HG03103 (cell line): ENCODE results near the gene GRB2.
A peak's percentile ranks its signal among the peaks of the same experiment; 100 is the strongest.
"Not testable (repeated sequence)": the region's sequence is repeated elsewhere in the genome, so short reads cannot be mapped to it uniquely, and the experiment has no call there.

Source experiments
- ATAC-seq: cut with Tn5 transposase; IDR thresholded peaks from one replicate; pipeline ENCODE4 v1.9.1; 2021; ENCODE audit warnings: low read depth; ENCODE audit not compliant: unreplicated experiment

Gene GRB2

DNA sequence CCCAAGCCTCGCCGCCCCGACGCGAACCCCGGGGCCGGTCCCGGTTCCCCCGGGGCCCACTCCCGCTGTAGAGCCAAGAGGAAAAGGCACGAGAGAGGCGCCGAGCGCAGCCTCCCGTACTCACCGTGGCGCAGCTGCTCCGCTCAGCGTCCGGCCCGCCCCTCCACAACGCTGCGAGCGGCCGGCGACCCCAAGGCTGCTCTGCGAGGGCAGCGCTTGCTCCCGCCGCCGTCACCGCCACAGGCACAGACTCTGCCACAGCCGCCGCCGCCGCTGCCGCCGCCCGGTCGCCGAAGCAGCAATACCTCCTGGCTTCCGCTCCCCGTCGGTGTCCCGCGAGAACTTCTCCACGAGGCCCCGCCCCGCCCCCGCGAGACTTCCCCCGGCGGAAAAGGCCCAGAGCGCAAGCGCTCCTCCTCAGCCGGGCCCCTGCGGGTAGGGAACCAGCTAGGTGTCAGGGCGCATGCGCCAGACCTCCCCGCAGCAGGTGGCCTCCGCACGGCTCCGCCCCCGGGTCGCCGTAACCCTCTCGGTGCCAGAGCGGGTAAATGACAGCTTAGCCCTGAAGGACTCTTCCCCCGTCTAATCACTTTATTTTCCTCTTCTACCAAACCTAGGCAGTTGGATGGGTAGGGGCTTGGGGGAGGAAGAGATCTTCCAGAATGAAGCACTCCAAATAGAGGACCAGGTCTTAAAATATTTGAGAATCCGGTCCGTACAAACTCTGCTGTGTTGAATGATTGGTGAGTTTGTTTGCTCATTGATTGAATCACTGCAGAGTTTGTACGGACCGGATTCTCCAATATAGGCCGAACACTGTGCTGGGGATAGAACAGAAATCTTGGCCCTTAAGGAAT lies at the start of gene GRB2:
TSS of gene GRB2 (minus strand) at position 314 of the 857 bp plus-strand sequence. CDS start 12,050 bp downstream, outside the sequence.
- ATAC-seq = peak; percentile 64

DNA sequence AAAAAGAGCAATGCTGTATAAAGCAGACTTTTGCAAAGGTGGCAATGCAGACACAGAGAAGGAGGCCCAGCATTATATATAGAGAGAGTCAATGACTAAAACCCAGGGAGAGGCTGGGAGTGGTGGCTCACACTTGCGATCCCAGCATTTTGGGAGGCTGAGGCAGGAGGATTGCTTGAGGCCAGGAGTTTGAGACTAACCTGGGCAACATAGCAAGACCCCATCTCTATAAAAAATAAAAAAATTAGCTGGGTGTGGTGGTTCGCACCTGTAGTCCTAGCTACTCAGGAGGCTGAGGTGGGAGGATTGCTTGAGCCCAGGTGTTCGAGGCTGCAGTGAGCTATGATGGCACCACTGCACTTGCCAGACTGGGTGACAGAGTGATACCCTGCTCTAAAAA lies 49.2 kb upstream of the GRB2 start:
- ATAC-seq = not testable (repeated sequence)

DNA sequence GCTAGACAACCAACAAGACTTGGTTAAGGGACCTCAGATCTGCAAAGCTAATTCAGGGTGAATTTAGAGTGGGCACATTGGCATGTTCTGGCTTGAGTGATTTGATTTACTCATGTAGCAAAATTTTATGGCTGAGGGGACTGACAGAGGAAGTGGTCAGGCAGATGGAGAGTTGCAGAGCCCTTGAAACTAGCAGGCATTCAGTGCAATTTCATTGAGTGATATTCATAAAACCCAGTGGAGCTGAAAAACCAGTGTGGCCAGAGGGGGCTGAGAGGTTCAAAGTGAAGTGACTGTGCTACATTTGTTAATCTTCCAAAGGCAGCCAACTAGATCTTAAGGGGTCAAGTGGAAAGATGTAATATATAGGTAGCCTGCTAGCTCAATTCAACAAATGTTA lies 48.7 kb upstream of the GRB2 start:
- no peak for ATAC-seq

DNA sequence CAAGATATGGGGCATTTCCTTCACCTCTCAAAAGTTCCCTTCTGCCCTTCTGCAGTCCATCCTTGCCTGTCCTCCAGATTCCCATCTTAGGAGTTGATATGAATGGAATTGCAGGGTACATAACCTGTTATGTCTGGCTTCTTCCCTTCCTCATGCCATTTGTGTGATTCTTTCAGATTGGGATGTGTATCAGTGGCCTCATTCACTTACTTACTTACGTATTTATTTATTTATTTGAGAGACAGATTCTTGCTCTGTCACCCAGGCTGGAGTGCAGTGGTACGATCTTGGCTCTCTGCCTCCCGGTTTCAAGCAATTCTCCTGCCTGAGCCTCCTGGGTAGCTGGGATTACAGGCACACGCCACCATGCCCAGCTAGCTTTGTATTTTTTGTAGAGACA lies 44.8 kb upstream of the GRB2 start:
- ATAC-seq = no peak

DNA sequence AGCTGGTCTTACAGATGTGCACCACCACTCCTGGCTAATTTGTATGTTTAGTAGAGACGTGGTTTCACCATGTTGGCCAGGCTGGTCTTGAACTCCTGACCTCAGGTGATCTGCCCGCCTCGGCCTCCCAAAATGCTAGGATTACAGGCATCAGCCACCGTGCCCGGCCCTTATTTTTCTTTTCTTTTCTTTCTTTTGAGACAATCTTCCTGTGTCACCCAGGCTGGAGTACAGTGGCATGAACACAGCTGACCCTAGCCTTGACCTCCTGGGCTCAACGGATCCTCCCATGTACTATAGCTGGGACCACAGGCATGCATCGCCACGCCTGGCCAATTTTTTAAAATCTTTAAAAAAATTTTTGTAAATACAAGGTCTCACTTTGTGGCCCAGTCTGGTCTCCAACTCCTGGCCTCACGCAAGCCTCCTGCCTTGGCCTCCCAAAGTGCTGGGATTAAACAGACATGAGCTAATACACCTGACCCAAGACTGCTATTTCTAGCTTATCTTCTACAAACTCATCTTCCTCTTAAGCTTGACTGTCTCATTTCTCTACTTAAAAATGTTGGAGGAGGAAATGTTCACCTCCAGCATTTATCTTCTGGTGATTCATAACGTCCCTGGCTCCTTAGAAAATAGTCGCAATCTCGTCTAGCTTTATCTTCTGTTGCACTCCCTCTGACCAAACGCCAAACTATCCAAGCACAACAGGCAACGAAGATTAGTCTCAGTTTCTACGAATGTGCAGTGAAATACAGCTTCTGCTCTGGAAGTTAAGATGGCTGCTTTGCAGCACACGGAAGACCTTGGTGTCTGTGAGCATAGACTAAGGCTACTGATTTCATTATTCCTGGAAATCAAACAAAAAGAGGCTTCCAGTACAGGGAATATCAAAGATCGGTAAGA lies 42.7 kb upstream of the GRB2 start:
- no peak for ATAC-seq

DNA sequence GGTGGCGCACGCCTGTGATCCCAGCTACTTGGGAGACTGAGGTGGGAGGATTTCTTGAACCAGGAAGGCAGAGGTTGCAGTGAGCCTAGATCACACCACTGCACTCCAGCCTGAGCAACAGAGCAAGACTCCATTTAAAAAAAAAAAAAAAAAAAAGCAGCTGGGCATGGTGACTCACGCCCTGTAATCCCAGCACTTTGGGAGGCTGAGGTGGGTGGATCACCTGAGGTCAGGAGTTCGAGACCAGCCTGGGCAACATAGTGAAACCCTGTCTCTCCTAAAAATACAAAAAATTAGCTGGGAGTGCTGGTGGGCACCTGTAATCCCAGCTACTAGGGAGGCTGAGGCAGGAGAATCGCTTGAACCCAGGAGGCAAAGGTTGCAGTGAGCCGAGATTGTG lies 40.4 kb upstream of the GRB2 start:
- not testable (repeated sequence) for ATAC-seq

DNA sequence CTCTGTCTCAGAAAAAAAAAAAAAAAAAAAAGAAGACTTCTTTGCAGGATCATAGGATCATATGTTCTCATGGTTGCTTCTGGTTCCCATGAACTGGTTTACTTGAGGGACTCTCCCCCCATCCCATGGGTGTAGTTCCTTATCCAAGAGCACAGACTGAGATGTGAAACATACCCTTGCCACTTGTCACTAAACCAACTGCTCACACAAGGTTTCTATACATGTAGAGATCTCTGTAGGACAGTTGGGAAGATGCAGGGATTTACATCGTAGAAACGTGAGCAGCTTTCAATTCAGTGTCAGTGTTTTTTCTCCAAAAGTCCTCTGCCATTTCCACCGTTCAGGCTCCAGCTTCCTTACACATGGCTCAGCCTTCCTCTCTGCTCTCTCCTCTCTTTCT lies 39.8 kb upstream of the GRB2 start:
- ATAC-seq = no peak

DNA sequence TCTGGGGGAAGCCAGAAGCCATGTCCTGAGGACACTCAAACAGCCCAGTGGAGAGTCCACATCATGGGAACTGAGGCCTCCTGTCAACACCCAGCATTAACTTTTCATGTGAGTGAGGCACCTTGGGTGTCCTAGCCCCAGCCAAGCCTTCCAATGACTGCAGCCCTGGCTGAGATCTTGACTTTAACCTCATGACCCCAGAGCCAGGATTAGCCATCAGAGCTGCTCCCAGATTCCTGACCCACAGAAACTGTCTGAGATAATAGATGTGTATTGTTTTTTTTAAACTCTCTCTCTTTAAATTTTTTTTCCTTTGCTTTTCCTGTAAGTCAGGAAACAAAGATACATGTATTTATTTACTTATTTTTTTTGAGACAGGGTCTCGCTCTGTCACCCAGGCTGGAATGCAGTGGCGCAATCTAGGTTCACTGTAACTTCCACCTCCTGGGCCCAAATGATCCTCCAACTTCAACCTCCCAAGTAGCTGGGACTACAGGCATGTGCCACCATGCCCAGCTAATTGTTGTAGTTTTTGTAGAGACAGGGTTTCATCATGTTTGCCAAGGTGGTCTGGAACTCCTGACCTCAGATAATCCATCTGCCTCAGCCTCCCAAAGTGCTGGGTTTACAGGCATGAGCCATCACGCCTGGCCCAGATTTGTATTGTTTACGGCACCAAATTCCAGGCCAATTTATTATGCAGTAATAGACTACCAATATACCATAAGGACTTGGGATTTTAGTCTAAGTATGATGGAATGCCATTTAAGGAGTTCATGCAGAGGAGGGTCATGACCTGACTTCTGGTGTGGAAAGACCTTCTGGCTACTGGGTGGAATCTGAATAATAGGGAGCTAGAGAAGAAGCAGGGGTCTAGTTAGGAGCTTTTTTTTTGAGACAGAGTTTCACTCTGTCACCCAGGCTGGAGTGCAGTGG lies 37.0 kb upstream of the GRB2 start:
- ATAC-seq = no peak

DNA sequence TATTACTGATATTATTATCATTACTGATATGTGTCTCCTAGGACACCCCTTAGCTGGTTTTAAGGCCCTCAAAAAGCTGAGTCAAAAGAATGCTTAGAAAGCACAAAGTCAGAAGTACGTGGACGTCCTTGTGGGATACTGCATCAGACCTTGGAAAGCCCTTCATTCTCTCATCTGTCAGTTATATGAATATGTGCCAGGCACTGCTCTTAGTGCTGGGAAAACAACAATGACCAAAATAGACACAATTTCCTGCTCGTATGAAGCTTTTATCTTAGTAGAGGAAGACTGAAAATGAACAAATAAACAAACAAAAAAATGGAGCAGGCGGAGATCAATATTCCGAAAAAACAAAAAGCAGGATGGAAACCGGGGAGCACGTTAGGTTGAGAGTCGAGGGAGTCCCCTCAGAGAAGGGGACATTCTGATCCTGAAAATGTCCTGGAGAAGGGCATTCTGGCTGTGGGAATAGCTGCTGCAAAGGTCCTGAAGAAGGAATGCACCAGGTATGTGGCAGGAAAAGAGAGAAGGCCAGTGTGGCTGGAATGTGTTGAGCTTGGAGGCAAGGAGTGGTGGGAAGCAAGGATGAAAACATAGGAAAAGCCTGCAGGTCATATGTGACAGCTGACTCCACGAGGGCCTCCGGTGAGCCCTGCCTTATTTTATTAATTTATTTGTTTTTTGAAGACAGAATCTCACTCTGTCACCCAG lies 35.4 kb upstream of the GRB2 start:
- ATAC-seq = no peak

DNA sequence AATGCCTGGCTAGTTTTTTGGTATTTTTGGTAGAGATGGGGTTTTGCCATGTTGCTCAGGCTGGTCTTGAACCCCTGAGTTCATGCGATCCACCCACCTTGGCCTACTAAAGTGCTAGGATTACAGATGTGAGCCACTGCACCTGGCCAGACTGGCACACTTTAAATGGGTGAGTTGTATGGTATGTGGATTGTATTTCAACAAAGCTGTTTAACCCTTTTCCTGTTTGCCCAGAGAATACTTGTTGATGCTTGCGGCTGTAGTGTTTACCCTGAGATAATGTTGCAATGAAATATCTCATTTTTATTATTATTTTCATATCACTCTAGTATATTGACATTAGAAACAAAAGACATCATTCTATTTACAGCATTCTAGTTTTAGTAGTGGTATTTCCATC lies 33.8 kb upstream of the GRB2 start:
- ATAC-seq = no peak

DNA sequence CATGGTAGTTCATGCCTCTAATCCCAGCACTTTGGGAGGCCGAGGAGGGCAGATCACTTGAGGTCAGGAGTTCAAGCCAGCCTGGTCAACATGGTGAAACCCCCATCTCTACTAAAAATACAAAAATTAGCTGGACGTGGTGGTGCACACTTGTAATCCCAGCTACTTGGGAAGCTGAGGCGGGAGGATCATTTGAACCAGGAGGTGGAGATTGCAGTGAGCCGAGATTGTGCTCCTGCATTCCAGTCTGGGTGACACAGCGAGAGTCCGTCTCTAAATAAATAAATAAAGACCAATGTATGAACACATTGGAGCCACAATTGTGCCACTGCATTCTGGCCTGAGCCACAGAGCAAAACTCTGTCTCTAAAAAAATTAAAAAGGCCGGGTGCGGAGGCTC lies 31.9 kb upstream of the GRB2 start:
- ATAC-seq = not testable (repeated sequence)

DNA sequence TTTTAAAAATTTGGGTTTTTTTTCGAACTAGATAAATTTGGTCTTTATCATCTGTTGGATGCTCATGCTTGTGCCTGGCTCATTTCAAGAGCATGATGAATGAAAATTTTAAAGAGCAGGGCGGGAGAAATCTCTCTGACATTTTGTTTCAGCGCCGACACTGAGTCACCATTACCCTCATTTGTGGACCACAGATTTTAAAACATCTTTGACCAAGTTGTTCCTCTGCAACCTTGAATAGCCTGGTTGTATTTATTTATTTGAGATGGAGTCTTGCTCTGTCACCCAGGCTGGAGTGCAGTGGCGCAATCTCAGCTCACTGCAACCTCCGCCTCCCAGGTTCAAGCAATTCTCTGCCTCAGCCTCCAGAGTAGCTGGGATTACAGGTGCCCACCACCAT lies 29.0 kb upstream of the GRB2 start:
- not testable (repeated sequence) for ATAC-seq

DNA sequence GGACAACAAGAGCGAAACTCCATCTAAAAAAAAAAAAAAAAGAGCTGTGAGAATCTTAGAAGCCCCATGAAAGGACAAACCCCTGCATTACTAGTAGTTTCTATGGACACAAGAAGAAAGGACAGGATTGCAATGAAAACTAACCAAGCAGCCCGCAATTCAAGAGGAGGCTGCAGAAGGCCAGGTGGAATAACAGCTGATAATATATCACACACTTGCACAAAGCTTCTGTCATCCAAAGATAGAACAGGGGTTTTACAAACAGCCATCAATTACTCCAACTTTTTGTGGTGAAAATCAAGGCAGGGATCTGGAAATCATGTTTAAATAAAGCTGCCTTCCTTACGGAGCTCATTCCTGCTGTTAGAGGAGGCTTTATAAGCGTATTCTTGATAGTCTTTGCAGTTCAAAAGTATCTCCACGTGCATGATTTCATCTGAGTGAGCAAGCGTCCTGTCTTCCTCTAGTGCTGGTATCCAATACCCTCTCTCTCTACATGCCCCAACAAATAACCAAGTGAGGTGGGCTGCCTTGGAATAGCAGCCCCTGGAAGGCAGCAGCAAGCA lies 27.8 kb upstream of the GRB2 start:
- ATAC-seq = no peak

DNA sequence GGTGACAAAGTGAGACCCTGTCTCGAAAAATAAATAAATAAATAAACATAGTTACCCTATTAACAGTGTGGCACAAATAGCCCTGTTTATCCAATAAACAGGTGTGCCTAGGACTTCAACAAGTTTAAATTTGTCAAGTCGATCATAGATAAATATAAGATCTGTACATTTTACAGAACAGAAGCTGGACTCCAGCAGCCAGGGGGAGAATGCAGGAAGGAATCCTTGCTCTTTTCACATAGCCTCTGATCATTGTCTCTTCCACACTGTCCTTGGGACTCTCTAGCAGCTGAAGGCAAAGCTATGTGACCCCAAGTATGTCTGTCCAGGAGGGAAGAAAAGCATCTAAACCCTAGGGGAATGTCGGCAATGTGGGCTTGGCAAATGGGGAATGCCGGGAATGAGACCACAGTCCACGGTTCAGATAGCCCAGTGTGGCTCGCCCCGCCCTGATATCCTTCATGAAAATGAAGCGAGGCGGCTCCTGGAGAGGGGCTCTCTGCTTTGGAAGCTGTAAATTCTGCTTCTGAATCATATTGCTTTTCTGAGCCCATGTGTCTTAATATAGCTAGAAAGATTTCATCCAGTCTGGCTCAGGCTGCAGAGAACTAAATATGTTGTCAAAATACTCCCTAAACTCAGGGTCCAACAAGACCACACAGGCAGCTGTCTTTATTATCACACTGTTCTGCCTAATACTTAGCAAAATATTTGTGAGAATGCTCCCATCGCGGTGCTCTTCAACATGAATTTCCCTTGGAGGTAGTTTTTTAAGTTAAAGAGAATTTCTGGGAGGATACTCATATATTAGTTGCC lies 24.9 kb upstream of the GRB2 start:
- ATAC-seq = no peak

DNA sequence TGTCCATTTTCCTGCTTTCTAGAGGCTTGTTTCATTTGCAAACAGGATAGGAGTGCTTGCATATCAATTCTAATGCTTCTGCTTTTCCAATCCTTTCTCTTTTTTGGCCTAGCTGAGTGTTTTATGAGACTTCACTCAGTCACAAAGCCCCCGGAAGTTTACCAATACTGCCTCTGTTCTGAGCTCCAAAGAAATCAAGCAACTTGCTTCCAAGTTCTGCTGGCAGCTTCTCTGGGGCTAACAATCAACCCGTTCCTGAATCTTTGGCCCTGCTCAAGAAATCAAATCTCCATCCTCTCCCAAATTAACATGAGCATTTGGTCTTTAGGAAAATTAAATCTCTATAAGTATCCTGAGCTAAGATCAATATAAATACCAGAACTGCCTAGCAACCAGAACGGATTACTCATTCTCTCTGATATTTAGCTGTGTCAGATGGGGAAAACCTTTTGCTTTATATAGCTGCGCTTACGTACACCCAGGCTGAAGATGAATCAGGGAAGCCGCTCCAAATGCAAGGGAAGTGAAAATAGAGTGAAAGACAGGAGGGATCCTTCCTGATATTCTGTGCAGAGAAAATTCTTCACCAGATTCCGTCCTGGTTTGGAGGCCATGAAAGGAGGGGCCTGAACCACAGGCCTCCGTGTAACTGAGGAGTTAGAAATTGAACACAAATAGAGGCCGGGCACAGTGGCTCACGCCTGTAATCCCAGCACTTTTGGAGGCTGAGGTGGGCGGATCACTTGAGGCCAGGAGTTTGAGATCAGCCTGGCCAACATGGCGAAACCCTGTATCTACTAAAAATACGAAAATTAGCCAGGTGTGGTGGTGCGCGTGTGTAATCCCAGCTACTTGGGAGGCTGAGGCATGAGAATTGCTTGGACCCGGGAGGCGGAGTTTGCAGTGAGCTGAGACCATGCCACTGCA lies 23.3 kb upstream of the GRB2 start:
- ATAC-seq = no peak

DNA sequence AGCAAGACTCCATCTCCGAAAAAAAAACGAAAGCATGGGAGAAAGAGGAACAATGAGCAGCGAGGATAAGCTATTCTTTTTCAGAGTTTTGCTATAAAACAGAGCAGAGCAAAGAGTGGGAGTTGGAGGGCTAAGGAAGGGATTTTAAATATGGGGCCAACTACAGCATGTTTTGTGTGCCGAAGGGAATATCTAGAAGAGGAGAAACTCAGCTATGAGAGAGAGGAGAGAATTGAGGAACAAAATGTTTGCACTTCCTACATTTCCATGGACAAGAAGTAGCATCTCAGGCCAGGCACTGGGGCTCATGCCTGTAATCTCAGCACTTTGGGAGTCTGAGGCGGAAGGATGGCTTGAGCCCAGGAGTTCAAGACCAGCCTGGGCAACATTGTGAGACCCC lies 13.1 kb upstream of the GRB2 start:
- ATAC-seq = no peak

DNA sequence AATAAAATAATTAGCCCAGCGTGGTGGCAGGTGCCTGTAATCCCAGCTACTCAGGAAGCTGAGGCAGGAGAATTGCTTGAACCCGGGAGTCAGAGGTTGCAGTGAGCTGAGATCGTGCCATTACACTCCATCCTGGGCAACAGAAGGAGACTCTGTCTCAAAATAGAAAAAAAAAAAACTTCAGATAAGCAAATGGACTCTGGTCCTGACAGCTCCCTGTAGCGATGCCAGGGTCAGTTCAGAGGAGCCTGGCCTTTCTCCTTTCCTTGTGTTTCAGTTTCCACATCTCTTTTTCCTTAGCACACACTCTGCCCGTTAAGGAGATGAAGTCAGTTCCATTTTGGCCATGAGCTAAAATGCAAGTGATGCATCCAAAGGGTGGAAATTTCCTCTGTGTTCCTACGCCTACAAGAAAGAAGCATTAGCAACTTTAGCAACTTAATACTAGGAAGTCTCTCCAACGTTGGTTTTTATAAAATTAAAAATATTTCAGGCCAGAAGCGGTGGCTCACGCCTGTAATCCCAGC lies 11.6 kb upstream of the GRB2 start:
- ATAC-seq = no peak
